DMS114 treated with DMSO at 0.1 percent for 48 hours (cell line): Measurements from ENCODE around the gene NXN.
"Not testable (repeated sequence)": the region's sequence is repeated elsewhere in the genome, so short reads cannot be mapped to it uniquely, and the experiment has no call there.

Experiments
- DNase-seq: peaks from one replicate; lab custom pipeline; 2025; ENCODE audit not compliant: unreplicated experiment; lab: John Stamatoyannopoulos, UW

Gene NXN

GRCh38 chr17:896454-896853, 83.1 kb downstream of the NXN start:
- DNase-seq, result no peak

GRCh38 chr17:892958-893357, 86.6 kb downstream of the NXN start:
- DNase-seq, result no peak

- DNase-seq, result no peak
These were observed 90.6 kb downstream of the NXN start for GRCh38 chr17:888998-889441.

GRCh38 chr17:887551-888209, 91.9 kb downstream of the NXN start:
- DNase-seq, result no peak

DNA sequence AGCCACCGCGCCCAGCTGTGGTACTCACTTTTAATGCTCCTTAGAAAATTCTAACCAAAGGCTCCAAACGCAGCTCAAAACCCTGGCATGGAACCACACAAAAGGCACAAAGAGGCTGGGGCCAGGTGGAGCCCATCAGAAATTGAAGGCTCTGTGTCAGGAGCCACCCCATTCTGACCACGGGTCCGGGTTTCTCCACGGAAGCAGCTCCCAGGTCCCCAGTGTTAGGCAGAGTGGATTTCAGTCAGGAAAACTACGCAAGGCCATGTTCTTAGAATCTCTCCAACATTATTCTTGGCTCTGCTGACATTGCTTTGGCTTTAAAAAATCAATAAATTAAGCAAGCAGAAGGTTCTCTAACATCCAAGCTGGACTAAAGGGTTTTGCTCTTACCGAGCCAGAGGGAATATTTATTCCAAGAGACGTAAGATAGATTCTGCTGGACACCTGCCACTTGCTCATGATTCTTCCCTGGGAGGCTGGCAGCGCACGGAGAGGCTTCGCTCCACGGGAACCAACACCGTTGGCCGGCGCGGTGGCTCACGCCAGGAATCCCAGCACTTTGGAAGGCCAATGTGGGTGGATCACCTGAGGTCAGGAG, 93.5 kb downstream of the NXN start:
- no peak for DNase-seq

- DNase-seq, result no peak
These were observed 96.0 kb downstream of the NXN start for GRCh38 chr17:883586-883962.

DNA sequence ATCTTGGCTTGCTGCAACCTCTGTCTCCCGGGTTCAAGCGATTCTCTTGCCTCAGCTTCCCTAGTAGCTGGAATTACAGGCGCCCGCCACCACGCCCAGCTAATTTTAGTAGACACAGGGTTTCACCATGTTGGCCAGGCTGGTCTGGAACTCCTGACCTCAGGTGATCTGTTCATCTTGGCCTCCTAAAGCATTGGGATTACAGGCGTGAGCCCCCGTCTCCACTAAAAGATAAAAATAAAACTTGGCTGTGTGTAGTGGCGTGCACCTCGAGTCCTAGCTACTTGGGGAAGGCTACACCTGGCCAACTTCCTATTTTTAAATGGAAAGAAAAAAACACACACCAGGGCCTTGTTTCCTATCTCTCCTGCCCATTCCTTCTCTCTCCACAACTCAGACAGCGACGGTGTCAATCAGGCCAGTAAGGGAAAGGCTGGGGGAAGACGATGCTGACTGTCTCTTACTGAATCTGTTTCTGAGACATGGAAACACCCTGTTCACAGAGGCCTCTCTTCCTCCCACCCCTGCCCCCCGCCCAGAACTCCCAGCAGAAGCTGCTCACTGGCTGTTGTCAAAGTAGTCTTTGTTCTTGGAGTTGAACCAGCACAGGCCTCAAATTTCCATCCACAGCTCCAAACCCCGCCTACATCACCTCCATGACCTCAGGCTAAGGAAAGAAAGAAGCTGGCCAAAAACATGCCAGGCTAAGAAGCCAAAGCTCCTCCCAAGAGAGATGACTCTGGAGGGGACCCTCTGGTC, 96.6 kb downstream of the NXN start:
- DNase-seq, result no peak

DNA sequence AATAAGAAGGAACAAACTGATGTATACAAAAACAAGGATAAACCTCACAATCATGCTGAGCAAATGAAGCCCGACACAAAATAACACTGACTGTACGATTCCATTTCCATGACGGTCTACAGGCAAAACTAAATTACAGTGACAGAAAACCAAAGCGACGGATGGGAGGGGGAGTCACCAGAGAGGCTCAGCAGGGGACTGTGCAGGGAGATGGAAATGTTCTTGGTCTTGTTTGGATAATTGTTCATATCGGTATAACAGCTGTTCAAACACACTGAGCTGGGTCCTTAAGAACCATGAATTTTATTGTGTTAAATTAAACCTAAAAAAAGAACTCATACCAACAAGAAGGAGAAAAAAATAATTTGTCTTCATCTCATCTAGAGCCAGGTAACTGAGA, 97.8 kb downstream of the NXN start:
- DNase-seq, result no peak

GRCh38 chr17:880443-881269, 98.9 kb downstream of the NXN start:
- no peak for DNase-seq

DNA sequence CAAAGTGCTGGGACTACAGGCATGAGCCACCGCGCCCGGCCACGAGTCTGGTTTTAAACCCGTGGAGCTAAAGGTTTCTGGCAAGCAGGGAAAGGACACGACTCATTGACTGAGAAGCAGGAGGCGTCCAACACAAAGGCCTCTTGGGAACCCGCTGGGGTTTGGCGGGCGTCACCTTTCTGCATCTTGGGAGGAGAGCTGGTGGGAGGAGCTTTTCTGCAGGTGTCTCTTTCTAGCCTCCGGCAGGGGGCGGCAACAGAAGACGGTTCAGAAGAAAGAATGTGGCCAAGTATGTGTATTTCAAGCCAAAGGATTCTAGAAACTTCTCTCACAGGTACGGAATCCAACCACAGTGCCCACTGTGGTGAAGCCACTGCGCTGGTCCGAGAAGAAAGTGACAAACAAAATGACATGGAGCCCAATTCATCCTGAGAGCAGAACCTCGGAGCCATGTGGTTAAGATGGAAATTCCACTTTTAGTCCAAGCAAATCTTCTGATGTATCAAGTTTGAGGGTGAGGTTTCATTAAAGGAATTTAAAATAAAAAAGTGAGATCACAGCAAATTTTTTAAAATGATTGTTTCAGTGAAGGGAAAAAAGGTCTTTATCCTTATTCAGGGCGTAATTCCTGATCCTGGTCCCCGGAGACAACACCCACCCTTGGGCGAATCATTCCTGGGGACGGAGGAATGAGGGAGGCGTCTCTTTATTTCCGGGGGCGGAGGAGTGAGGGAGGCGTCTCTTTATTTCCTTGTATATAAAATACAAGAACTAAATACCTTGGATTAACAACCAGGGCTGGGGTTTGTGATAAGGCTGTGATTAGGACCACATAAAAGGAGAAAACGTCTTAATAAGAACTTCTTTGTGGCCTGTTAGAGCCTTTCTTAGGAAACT, 99.8 kb downstream of the NXN start:
- no peak for DNase-seq

GRCh38 chr17:877630-878029, 101.9 kb downstream of the NXN start:
- DNase-seq, result no peak

DNA sequence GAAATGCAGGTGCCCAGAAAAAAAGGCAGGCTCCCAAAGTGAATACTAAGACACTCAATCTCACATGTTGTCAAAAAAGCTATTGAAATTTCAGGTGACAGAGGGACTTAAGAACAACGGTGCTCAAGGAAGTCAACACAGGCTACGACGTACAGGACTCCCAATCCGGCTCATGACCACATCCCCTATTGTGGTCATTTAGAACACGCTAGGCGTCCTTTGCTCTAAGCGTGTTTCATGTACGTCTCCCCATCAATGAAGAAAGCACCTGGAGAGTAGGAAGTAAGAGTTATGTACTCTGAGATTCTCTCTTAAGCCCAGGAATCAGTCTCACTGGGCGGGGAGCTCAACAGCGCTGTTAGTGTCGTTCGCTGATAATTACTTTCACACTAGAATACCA, 103.3 kb downstream of the NXN start:
- DNase-seq, result no peak

DNA sequence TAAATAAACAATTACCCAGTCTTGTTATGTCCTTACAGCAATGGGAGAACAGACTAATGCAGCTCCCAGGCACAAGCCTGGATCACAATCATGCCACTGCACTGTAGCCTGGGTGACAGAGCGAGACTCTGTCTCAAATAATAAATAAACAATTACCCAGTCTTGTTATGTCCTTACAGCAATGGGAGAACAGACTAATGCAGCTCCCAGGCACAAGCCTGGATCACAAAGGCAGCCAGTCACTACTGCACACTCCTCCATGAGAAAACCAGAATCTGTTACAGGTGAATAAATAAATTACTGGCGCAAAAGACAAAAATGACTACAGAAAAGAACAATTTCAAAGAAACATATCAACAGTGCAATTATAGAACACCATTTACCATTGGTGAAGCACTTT, 105.0 kb downstream of the NXN start:
- not testable (repeated sequence) for DNase-seq

DNA sequence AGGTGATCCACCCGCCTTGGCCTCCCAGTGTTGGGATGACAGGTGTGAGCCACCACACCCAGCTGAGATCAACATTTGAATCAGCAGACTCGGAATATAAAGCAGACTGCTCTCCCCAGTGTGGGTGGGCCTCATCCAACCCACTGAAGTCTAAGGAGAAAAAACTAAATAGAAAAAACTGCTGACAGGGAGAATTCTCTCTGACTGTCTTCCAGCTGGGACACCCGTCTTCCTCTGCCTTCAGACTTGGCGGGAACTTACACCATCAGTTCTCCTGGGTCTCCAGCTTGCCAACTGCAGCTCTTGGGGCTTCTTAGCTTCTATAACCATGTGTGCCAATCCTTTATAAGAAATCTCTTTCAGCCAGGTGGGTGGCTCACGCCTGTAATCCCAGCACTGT, 106.7 kb downstream of the NXN start:
- no peak for DNase-seq

- no peak for DNase-seq
These were observed 107.6 kb downstream of the NXN start for GRCh38 chr17:871751-872519.

DNA sequence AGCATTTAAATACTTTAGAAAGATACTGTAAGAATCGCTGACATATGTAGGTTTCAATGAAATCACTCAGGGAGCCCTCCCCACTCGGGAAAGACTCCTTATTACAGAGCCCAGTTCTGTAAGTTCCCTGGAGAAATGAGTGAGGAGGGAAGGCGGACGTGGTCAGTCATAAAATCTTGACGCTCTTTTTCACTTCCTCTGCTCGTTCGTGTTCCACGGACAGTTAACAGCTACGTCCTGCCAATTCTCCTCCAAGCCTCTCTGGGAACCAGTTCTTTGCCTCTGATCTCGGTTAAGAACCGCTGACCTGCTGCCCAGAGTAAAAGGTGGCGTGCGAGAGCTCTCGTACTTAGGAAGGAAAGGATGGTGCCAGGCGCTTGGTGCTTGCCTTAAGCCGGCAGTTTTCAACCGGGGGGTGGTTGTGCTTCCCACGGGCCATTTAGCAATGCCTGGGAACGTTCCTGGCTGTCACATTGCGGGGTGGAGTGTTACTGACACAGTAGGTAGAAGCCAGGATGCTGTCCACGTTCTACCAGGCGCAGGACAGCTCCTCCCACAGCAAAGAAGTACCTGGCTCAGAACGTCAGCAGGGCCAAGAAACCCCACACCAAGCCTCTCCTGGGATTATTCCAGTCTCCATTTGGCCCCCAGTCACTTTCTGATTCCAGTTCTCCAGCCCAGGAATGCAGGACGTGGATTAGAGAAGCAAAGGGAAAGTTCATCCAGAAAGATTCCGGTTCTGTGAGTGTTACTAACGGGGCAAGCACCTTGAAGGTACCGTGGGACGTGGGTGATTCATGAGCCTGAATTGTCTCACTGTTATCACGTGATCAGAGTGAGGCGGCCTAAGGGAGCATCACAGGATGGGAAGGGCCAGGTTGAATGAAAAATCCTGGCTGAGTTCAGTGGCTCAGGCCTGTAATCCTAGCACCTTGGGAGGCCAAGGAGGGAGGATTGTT, 109.7 kb downstream of the NXN start:
- DNase-seq, result no peak

- no peak for DNase-seq
These were observed 110.5 kb downstream of the NXN start for GRCh38 chr17:869086-869485.

- DNase-seq, result no peak
These were observed 111.6 kb downstream of the NXN start for GRCh38 chr17:867896-868489.
